8988T (cell line): ENCODE measurements around the gene TNIK.
A peak's percentile ranks its signal among the peaks of the same experiment; 100 is the strongest.
"Not testable (repeated sequence)": the region's sequence is repeated elsewhere in the genome, so short reads cannot be mapped to it uniquely, and the experiment has no call there.

ENCODE experiments used
- DNase-seq: peaks from one replicate; pipeline ENCODE4 v3.0.0; 2011

TNIK gene

GRCh38 chr3:171468296-171468906 lies 8.2 kb upstream of the TNIK start:
- no peak for DNase-seq

DNA sequence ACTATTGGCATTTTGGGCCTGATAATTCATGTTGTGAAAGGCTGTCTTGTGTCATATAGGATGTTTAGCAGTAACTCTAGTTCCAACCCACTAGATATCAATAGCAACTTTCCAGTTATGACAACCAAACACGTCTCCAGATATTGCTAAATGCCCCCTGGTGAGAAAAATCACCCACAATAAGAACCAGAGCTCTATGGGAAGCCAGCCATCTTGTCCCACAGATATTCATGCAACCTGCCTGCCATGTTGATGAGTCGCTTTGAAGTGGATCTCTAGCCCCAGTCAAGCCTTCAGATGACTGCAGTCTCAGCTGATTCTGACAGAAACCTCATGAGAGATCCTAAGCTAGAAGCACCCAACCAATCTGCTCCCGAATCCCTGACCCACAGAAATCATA lies 5.6 kb upstream of the TNIK start:
- no peak for DNase-seq

- DNase-seq = no peak
Observed at GRCh38 chr3:171464462-171464861, 4.3 kb upstream of the TNIK start.

DNA sequence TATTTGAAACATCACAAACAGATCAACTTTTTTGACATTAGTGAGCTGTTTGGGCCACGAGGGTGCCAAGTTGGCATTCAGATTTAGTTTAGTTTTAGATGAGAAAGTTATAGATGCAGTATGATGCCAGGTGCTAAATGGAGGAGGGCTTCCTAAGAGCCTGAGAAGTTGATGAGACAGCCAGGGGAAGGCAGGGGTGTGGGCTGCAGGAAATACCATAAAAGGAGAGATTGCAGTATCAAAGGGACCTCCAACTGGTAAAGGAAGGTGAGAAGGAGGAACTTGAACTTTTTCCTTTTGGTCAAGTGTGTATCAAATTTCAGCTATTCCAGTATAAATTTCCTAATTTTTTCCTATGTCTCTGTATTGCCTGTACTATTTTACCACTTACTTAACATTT lies 2.0 kb upstream of the TNIK start:
- DNase-seq = no peak

- DNase-seq = no peak
Observed at GRCh38 chr3:171461525-171461917, 1.3 kb upstream of the TNIK start.

DNA sequence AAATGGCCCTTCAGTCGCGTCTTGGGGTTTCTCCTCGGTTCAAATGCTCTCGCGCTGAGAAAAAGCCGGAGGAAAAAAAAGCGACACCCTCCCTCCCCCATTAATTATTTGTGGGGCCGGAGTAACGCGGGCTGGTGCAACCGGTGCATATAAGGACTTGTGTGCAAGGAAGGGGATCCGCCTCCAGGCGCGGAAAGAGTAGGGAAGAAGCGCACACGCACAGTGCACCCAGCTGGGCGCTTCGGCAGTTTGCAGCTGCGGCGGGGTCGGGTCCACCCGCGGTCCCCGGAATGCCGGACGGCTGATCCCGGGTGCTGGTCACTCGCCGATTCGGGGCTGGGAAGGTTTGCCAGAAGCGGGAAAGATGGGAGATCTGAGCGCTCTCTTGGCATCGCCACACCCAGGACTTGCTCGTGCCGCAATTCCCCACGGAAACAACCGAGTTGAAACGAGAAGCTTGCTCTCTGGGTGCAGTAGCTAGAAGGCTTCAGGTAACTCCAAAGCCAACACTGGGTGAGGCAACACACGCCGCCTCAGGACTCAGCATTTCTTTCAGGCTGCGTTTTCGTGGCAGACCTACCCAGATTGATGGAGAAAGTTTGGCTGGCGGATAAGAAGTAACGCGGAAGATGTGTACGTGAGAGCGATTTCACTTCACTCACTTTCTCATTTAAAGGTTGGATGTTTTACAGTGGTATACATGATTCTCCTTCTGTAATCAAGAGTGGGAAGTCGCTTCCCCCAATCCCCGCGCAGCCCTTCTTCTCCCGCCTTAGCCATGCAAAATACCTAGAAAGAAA lies 720 bp upstream of the TNIK start:
- DNase-seq = peak; percentile 43

GRCh38 chr3:171459137-171459941 lies 866 bp downstream of the TNIK start:
- no peak for DNase-seq

DNA sequence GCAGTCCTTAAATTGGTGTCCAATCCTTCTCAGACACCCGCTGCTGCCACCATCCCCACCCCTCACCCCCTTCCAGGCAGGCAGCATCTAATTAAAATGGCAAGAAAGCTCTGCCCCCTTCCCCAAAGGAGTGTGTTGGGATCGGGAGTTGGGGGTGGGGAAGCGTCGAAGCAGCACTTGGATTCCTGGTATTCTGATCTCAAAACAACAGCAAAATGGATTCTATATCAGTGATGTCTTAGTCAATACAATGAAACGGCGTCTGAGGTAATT lies 1.4 kb downstream of the TNIK start:
- DNase-seq = no peak

- DNase-seq = no peak
Observed at GRCh38 chr3:171458071-171458863, 1.9 kb downstream of the TNIK start.

GRCh38 chr3:171457607-171458061 lies 2.6 kb downstream of the TNIK start:
- DNase-seq = no peak

DNA sequence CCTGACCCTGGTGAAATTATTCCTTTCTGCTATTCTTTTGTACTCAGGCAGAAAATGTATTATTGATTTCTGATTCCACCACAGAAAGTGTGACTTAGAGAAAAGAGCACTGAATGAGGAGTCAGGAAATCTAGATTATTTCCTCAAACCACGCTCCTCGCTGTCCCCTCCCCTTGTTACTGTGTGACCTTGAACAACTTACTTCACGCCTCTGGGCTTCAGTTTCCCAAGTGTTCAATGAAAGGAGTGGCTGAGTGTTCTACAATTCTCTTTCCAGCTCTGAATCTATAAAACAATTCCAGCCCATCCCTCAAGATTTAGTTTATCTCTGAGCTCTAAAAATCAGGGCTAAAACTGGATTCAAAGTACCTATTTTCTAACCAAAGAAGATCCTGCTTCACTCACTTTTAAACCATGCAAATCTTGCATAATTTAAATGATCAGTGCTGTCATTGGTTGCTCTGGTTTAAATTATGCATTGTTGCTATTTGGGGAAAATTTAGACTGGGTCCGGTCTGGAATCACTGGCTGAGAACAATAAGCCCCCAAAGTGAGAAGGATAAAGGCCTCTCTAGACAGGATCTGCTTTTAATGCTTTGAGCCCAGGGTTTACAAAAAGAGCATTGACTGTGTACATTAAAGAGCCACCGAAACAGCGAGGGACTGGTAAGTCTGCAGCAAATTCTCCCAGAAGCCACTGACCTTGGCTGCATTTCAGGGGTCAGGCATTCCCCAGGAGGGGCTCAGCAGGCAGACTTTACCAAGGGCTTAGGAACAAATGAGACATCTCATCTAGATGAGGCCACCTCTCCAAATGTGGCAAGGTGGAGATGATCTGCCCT lies 3.2 kb downstream of the TNIK start:
- no peak for DNase-seq

DNA sequence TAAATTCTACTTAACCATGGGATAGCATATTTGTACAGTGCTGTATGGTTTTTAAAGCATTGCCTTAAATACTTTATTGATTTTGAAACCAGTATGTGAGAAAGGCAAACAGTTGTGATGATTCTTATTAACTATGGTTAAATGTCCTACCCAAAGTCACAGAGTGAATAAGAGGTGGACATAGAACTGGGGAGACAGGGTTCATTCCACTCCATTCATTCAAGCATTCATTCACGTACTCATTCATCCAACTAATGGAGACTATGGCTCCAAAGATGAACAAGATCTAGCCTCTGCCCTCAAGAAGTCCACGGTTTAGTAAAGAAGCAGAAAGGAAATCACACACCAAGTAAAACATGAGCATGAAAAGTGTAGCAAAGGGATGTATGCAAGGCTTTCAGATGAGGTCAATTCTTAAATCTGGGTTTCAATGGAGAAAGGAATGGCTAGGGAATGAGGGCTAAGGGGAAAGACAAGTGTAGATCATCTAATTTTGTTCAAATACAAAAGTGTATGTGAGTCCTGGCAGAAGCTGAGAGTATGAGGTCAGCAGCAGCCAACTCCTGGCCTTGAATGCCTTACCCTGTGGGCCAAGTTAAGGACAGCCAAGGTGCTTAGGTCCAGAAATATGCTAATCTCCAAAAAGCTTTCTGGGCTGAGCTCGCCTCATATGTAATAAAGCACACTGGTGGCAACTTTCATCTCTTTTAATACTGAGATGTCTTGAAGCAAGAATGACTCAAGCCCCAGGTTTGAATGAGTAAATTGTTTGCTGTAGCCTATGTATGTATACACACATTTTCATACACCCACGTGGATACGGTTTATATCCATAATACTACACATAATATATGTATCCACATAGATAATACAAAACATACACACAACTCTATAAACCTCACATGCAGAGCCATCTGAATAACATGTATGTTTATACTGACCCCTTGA lies 4.3 kb downstream of the TNIK start:
- DNase-seq = no peak

DNA sequence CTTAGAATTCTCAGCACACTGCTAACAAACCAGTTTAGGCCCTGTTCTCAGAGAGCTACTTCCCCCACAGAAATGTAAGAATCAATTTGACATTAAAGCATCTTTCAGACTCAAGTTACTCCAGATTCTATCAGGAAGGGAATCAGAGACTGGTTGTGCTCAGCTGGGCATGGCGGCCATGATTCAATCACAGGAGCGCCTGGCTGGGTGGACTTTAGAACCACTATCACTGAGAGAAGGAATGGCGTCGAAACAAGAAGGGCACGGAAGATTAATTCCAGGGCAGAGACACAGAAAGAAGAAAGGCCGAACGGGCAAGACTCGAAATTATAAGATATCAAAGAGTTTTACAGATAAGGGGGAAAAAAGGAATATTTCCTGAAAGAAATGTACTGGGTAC lies 6.2 kb downstream of the TNIK start:
- DNase-seq = no peak

DNA sequence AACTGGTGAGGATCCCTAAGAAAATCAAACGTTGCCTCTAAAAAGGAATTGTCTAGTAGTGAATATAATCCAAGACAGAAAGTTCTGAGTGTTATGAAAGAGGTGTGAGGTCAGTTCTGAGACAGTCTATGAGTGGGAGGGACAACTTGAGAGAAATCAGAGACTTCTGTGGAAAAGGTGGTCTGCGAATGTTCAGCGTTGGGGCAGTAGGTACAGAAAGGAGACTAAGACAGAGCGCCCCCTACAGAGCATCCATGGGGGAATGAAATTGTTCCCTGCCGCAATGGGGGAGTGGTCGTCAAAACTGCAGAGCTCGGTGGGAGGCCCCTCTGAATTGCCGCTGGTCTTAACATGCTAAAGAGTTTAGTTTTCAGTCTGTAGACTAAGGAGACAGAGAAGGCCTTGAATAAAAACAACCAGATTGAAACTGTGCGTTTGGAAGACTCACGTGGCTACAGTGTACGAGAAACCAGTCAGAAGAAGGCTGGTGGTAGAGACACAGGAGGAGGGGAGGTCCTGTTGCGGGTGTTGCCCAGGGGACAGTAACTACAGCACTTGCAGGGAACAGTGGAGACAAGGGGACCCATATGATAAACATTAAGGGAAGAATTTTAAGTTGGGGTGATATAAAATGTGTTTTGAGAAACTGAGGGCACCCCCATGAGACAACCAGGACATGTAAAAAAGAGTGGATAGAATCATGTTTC lies 6.9 kb downstream of the TNIK start:
- DNase-seq = no peak

DNA sequence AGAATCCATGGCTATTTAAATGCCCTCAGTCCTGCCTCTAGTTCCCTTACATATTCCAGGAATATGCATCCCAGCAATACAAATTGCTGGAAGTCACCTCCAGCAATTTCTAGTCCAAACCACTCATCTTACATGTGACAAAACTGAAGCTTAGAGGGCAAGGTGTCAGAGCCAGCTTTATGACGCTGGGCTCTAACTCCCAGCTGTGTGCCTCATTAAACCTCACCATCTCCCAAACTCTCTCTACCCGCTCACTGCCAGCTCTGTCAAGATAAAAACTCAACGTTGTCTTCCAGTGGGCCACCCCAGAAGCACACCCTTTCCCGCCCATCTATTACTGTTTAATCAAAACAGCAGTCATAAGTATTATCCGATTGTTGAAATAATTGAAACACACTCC lies 7.9 kb downstream of the TNIK start:
- no peak for DNase-seq

DNA sequence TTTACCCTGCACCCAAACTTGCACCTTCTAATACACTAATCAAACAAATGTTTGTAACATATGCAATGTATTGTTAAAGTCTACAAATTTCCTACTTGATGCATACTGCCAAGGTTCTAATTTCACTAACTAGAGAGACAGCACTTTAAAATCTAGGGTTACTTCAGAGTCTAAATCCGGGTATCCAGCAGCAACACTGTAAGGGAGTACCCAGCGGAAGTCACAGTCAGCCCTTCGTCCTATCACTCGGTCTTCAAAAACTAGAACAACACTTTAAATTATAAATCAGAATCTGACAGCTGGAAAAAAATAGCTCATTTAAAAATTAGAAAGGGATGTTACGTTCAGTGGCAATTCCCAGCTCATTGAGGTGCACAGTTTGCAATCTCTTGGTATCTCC lies 8.3 kb downstream of the TNIK start:
- DNase-seq = no peak

DNA sequence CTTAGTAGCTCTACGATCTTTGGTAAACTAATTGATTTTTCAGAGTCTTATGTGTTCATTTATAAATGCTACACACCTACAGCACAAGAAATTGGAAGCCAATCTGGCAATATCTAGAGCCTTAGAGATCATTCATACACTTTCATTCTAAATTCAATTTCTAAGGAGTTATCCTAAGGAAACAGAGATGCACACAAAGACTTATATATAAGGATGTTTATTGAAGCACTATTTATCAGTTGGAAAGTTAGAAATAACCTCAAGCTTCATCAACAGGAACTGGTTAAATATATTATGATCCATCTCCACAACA lies 12.7 kb downstream of the TNIK start:
- not testable (repeated sequence) for DNase-seq

DNA sequence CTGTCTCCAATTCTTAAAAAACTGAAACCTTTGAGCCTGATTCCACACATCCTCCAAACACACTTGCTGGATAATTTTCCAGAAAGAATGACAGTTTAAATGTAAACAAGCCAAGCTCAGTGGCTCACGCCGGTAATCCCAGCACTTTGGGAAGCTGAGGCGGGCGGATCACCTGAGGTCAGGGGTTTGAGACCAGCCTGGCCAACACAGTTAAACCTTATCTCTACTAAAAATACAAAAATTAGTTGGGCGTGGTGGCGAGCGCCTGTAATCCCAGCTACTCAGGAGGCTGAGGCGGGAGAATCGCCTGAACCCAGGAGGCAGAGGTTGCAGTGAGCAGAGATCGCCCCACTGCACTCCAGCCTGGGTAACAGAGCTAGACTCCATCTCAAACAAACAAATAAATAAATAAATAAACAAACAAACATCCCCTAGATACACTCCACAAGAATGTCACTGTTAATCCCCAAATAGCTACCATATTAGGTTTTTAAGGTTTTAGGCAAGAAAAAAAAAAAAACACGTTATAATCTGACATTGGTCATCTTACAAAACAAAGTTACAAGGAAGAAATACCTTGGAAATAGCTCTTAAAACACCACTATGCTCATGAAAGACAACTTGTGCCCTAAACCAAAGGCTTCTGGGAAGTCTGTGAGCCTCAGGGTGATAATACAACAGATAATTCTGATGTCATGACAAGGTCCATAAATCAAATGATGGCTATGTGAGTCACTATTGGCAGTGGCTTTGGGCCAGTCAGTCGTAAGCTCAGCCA lies 13.2 kb downstream of the TNIK start:
- no peak for DNase-seq

- DNase-seq = no peak
Observed at GRCh38 chr3:171446301-171446700, 13.9 kb downstream of the TNIK start.
